ENCODE results near the gene NET1.

The NET1 gene

DNA sequence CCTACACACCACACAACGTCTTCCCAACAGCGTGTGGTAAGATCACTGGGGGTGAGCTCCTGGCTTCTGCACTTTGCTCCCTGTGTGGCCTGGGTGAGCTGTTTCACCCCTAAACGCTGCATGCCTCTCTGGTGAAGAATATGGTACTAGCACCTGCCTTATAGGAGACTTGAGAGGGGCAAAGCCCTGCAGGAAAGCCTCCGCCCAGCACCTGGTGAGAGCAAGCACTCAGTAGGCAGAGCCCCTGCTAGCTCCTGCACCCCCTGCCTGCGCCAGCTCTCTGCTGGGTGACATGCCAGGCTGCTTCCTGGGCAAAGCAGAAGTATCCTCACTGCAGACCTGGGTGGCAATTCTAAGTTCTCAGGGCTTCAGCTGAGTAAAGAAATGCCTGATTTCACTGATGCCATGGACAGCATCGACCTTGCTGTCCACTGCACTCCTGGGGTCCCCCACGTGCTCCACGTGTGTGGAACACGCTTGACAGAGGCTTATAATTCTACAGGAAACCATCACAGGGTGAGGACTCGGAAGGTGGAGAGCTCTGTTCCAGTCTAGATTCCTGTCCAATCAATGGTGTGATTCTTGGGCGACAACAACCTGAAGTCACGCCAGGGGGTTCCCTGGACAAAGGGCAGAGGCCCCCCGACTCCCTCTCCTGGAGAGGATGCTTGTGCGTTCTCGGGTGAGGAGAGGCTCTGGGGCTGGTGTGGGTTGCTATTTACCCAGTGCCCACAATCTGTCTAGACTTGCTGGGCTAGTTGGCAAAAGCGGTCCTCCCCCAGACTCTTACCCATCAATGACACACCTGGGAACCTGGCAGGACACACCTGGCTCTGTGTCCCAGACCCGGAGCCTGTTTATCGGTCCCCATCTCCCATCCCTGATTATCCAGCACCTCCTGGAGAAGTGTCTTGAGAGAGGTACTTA, 92.1 kb downstream of the NET1 start:
- DNase-seq: no peak

DNA sequence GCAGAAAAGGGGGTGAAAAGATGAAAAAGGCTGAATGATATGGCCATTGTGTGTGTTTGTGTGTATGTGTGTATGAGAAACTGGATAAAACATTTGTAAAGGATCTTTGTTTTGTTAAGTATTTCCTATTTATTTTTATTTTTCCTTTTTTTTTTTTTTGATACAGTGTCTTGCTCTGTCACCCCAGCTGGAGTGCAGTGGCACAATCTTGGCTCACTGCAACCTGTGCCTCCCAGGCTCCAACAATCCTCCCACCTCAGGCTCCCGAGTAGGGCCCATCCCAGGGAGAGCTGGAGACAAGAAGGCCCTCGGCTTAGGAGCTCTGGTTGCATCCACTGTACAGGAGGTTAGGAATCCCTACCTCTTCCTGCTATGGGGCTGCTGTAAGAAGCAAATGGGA, 93.9 kb downstream of the NET1 start:
- DNase-seq: no peak

DNA sequence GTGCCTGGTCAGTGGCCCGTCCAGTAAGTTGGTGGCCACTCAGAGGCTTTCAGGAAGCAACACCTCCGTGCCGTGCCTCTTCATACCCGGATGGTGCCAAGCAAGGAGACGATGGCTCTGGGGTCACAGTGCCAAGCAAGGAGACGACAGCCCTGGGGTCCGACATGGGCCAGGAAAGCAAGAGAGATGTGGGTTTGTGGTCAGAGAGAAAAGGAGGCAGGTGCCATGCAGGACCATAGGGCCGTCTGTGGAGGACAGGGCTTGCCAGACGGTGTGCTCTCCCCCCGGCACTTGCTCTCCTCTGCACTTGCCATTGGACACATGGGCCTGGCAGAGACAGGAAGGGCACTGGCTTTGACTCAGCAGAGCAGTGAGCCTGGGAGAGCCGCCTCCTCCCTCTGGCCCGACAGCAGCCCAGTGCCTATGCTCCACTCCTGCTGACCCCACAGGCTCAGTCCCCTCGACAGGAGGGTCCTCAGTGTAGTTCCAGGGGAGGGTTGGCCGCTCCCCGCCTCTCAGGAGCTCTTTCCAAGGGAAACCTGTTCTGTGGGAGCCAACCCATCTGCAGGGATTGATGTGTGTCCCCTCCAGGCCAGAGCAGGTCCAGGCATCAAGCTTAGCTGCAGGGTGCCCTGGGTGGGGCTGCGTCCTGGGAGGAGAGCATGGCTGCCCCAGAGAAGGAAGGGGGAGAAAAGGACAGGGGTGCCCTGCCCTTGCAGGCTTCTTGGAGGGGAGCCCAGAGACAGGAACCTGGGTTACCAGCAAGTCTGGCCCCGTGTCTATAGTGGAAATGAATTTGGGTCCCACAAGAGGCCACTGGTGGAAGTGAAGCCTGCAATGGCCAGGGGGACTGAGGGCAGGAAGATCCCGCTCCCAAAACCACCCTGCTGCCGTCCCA, 94.6 kb downstream of the NET1 start:
- DNase-seq: no peak

DNA sequence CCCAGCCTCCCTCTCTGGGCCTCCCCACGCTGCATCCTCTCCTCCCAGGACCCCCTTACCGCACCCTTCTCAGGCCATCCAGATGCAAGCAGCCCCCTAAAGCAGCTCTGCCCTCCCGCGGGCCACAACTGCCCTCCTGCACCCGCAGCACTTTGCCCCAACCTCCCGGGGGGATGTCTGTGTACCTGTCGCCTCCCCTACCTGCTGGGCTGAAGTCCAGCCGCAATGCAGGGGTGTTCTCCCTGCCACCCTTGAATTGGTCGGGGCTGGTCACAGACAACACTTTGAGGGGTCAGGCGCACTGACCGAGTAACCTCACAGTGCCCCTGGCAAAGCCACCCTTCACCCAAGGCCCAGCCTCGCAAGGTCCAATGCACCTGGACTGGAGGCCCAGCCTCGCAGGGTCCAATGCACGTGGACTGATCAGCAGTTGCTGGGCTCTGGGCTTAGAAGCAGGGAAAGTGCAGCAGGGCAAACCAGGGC, 95.3 kb downstream of the NET1 start:
- DNase-seq: no peak

DNA sequence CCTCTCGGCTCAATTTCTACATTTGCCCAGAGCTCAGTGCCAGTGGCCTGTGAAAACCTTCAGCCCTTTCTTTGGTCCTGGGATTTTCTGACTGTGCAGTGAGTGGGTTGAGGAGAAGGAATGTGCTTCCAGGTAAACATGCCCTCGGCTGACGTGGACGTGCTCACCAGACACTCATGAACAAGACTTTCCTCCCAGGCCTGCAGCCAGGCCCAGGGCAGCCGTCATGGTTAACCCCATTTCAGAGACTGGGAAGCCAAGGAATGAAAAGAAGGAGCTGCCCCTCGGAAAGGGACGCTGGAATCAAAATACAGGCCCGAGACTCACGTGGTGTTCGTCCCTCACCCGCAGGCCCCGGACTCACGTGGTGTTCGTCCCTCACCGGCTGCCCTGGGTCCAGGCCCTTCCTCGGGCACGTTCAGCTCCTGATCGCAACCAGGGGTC, 95.8 kb downstream of the NET1 start:
- DNase-seq: no peak

Measured in activated gamma-delta T cell treated with Interleukin-2 at 50 U/mL for 16 hours (primary cell).